Measurements from ENCODE around the gene CAMLG.
A peak's percentile ranks its signal among the peaks of the same experiment; 100 is the strongest.
"Not testable (repeated sequence)": the region's sequence is repeated elsewhere in the genome, so short reads cannot be mapped to it uniquely, and the experiment has no call there.

Gene CAMLG

GRCh38 chr5:134738133-134738962 is at the start of gene CAMLG:
TSS of gene CAMLG (plus strand) at chr5:134738548. CDS start at chr5:134738621, 73 bp downstream.
- peak; percentile 79 for DNase-seq (ENCODE audit: low read depth)

- DNase-seq (ENCODE audit: low read depth), result not testable (repeated sequence)
Measured at GRCh38 chr5:134690144-134690543, 48.2 kb upstream of the CAMLG start.

- DNase-seq (ENCODE audit: low read depth), result no peak
Measured at GRCh38 chr5:134692722-134693121, 45.6 kb upstream of the CAMLG start.

GRCh38 chr5:134708301-134708700 is 30.0 kb upstream of the CAMLG start:
- DNase-seq (ENCODE audit: low read depth), result no peak

- no peak for DNase-seq (ENCODE audit: low read depth)
Measured at GRCh38 chr5:134714120-134714519, 24.2 kb upstream of the CAMLG start.

GRCh38 chr5:134714541-134714940 is 23.8 kb upstream of the CAMLG start:
- no peak for DNase-seq (ENCODE audit: low read depth)

GRCh38 chr5:134715466-134715865 is 22.9 kb upstream of the CAMLG start:
- not testable (repeated sequence) for DNase-seq (ENCODE audit: low read depth)

GRCh38 chr5:134724872-134725271 is 13.5 kb upstream of the CAMLG start:
- no peak for DNase-seq (ENCODE audit: low read depth)

- no peak for DNase-seq (ENCODE audit: low read depth)
Measured at GRCh38 chr5:134732819-134733218, 5.5 kb upstream of the CAMLG start.

GRCh38 chr5:134735243-134735642 is 3.1 kb upstream of the CAMLG start:
- DNase-seq (ENCODE audit: low read depth), result no peak

GRCh38 chr5:134736173-134736812 is 2.1 kb upstream of the CAMLG start:
- no peak for DNase-seq (ENCODE audit: low read depth)

GRCh38 chr5:134738963-134739661 is 764 bp downstream of the CAMLG start:
- peak; percentile 7 for DNase-seq (ENCODE audit: low read depth)

GRCh38 chr5:134741052-134741451 is 2.7 kb downstream of the CAMLG start:
- DNase-seq (ENCODE audit: low read depth), result no peak

- DNase-seq (ENCODE audit: low read depth), result no peak
Measured at GRCh38 chr5:134742134-134742533, 3.8 kb downstream of the CAMLG start.

GRCh38 chr5:134749415-134749814 is 11.1 kb downstream of the CAMLG start:
- no peak for DNase-seq (ENCODE audit: low read depth)

GRCh38 chr5:134758176-134758503 is 19.8 kb downstream of the CAMLG start:
- no peak for DNase-seq (ENCODE audit: low read depth)

GRCh38 chr5:134758504-134759341 is 20.4 kb downstream of the CAMLG start, which contains the start of gene DDX46:
TSS of gene DDX46 (plus strand) at chr5:134758779. CDS start at chr5:134758939, 160 bp downstream.
- DNase-seq (ENCODE audit: low read depth), result peak; percentile 55

- not testable (repeated sequence) for DNase-seq (ENCODE audit: low read depth)
Measured at GRCh38 chr5:134767528-134768291, 29.4 kb downstream of the CAMLG start.

- no peak for DNase-seq (ENCODE audit: low read depth)
Measured at GRCh38 chr5:134769206-134769605, 30.9 kb downstream of the CAMLG start.

GRCh38 chr5:134772461-134773125 is 34.2 kb downstream of the CAMLG start:
- DNase-seq (ENCODE audit: low read depth), result no peak

GRCh38 chr5:134777366-134777765 is 39.0 kb downstream of the CAMLG start:
- no peak for DNase-seq (ENCODE audit: low read depth)
